NCI-H2107 treated with DMSO at 0.1 percent for 48 hours (cell line): ENCODE measurements around the gene ZBTB11.
"Not testable (repeated sequence)": the region's sequence is repeated elsewhere in the genome, so short reads cannot be mapped to it uniquely, and the experiment has no call there.

Experiments used
- DNase-seq: peaks from one replicate; lab custom pipeline; 2025; ENCODE audit not compliant: unreplicated experiment; lab: John Stamatoyannopoulos, UW

Gene ZBTB11

GRCh38 chr3:101691685-101692671 is 15.0 kb upstream of the ZBTB11 start:
- DNase-seq: not testable (repeated sequence)

- no peak for DNase-seq
Measured at GRCh38 chr3:101690972-101691371, 14.0 kb upstream of the ZBTB11 start.

GRCh38 chr3:101689286-101689685 is 12.4 kb upstream of the ZBTB11 start:
- no peak for DNase-seq

GRCh38 chr3:101687142-101687931 is 10.4 kb upstream of the ZBTB11 start:
- no peak for DNase-seq

- DNase-seq: no peak
Measured at GRCh38 chr3:101685870-101686307, 9.0 kb upstream of the ZBTB11 start.

- DNase-seq: no peak
Measured at GRCh38 chr3:101685050-101685400, 8.1 kb upstream of the ZBTB11 start.

GRCh38 chr3:101680466-101680865 is 3.5 kb upstream of the ZBTB11 start:
- no peak for DNase-seq

- not testable (repeated sequence) for DNase-seq
Measured at GRCh38 chr3:101678837-101679236, 1.9 kb upstream of the ZBTB11 start.

GRCh38 chr3:101677436-101678286 is 729 bp upstream of the ZBTB11 start:
- no peak for DNase-seq

- no peak for DNase-seq
Measured at GRCh38 chr3:101676216-101676764, 642 bp downstream of the ZBTB11 start.

- no peak for DNase-seq
Measured at GRCh38 chr3:101675709-101676215, 1.2 kb downstream of the ZBTB11 start.

- DNase-seq: no peak
Measured at GRCh38 chr3:101674518-101674917, 2.4 kb downstream of the ZBTB11 start.

GRCh38 chr3:101673953-101674352 is 3.0 kb downstream of the ZBTB11 start:
- no peak for DNase-seq

- no peak for DNase-seq
Measured at GRCh38 chr3:101671014-101671413, 5.9 kb downstream of the ZBTB11 start.

GRCh38 chr3:101667844-101668243 is 9.1 kb downstream of the ZBTB11 start:
- no peak for DNase-seq

- DNase-seq: no peak
Measured at GRCh38 chr3:101667331-101667730, 9.6 kb downstream of the ZBTB11 start.

- no peak for DNase-seq
Measured at GRCh38 chr3:101665851-101666250, 11.1 kb downstream of the ZBTB11 start.

GRCh38 chr3:101665357-101665756 is 11.6 kb downstream of the ZBTB11 start:
- no peak for DNase-seq

- DNase-seq: no peak
Measured at GRCh38 chr3:101660714-101661113, 16.2 kb downstream of the ZBTB11 start.

- no peak for DNase-seq
Measured at GRCh38 chr3:101656651-101657050, 20.3 kb downstream of the ZBTB11 start.
